Superior temporal gyrus (tissue), 1 donor: ENCODE results near the gene ELAPOR1.

Experiments
- DNase-seq: peaks from one replicate; pipeline ENCODE4 v3.0.0-alpha.2; 2016; ENCODE audit errors: extremely low spot score

ELAPOR1 gene

GRCh38 chr1:109094871-109095270 is 19.0 kb upstream of the ELAPOR1 start:
- no peak for DNase-seq

GRCh38 chr1:109095631-109096030 is 18.3 kb upstream of the ELAPOR1 start:
- no peak for DNase-seq

- no peak for DNase-seq
Observed at GRCh38 chr1:109096120-109096519, 17.8 kb upstream of the ELAPOR1 start.

- peak; percentile 97 for DNase-seq
Observed at GRCh38 chr1:109099938-109100773, 13.8 kb upstream of the ELAPOR1 start.

GRCh38 chr1:109104364-109105151 is 9.4 kb upstream of the ELAPOR1 start:
- no peak for DNase-seq

GRCh38 chr1:109105881-109106280 is 8.0 kb upstream of the ELAPOR1 start:
- DNase-seq: no peak

GRCh38 chr1:109107785-109108184 is 6.1 kb upstream of the ELAPOR1 start:
- no peak for DNase-seq

GRCh38 chr1:109109906-109110305 is 4.0 kb upstream of the ELAPOR1 start:
- no peak for DNase-seq

- DNase-seq: peak; percentile 48
Observed at GRCh38 chr1:109111386-109112055, 2.4 kb upstream of the ELAPOR1 start.

- peak; percentile 84 for DNase-seq
Observed at GRCh38 chr1:109112056-109112651, 1.8 kb upstream of the ELAPOR1 start.

- peak; percentile 96 for DNase-seq
Observed at GRCh38 chr1:109112652-109113285, 1.1 kb upstream of the ELAPOR1 start.

GRCh38 chr1:109114342-109114674 is 393 bp downstream of the ELAPOR1 start:
- no peak for DNase-seq

GRCh38 chr1:109115685-109116084 is 1.8 kb downstream of the ELAPOR1 start:
- DNase-seq: no peak

- DNase-seq: no peak
Observed at GRCh38 chr1:109116286-109116685, 2.4 kb downstream of the ELAPOR1 start.

GRCh38 chr1:109118089-109118488 is 4.2 kb downstream of the ELAPOR1 start:
- no peak for DNase-seq

GRCh38 chr1:109120356-109120755 is 6.4 kb downstream of the ELAPOR1 start:
- DNase-seq: no peak

- DNase-seq: no peak
Observed at GRCh38 chr1:109131059-109131458, 17.1 kb downstream of the ELAPOR1 start.

GRCh38 chr1:109131800-109132199 is 17.9 kb downstream of the ELAPOR1 start:
- no peak for DNase-seq

- no peak for DNase-seq
Observed at GRCh38 chr1:109133002-109133706, 19.2 kb downstream of the ELAPOR1 start.

GRCh38 chr1:109133815-109134214 is 19.9 kb downstream of the ELAPOR1 start:
- DNase-seq: peak; percentile 66

- DNase-seq: no peak
Observed at GRCh38 chr1:109134423-109134822, 20.5 kb downstream of the ELAPOR1 start.
